Fibroblast of the aortic adventitia (primary cell): ENCODE results near the gene NR3C1. TPM values are rescaled to one million over a fixed set of nuclear protein-coding genes. Genes with fewer than 3 reads are reported as not detected.

Source experiments
- DNase-seq: peaks from one replicate; pipeline ENCODE4 v3.0.0-alpha.2; 2010; ENCODE audit warnings: low read depth
- H3K4me3 ChIP-seq: 2 replicates; pipeline ENCODE4 v1.5.1; 2011; ENCODE audit warnings: low read depth, mild to moderate bottlenecking, control low read depth, low read length, moderate library complexity
- CTCF ChIP-seq: IDR thresholded peaks from 2 replicates; pipeline ENCODE4 v1.5.1; 2011; ENCODE audit warnings: mild to moderate bottlenecking, low read length, control low read depth, inconsistent platforms; ENCODE audit not compliant: insufficient read depth
- total RNA-seq: library from RNA; depleted of rRNA; stranded (reverse); fragments of >200 nt; gene quantifications from 2 replicates; pipeline ENCODE4 v1.2.3, GENCODE V29; 2012; ENCODE audit warnings: low replicate concordance

Gene NR3C1
- total RNA-seq, 1 donor: 132 TPM

- no peak for TF ChIP-seq CTCF
- DNase-seq: no peak
- H3K4me3 ChIP-seq: no peak overlapping the region
Observed at GRCh38 chr5:143313298-143313852, 90.1 kb downstream of the NR3C1 start.

GRCh38 chr5:143312822-143313221, 90.7 kb downstream of the NR3C1 start:
- no peak for TF ChIP-seq CTCF
- no peak overlapping the region for H3K4me3 ChIP-seq
- DNase-seq: no peak

- no peak overlapping the region for H3K4me3 ChIP-seq
- no peak for TF ChIP-seq CTCF
- no peak for DNase-seq
Observed at GRCh38 chr5:143311955-143312354, 91.5 kb downstream of the NR3C1 start.

GRCh38 chr5:143311428-143311827, 92.1 kb downstream of the NR3C1 start:
- TF ChIP-seq CTCF: no peak
- peak; percentile 81 for DNase-seq
- no peak overlapping the region for H3K4me3 ChIP-seq

GRCh38 chr5:143309661-143310431, 93.6 kb downstream of the NR3C1 start:
- peak; percentile 58 for DNase-seq
- TF ChIP-seq CTCF: no peak
- no peak overlapping the region for H3K4me3 ChIP-seq

- no peak overlapping the region for H3K4me3 ChIP-seq
- TF ChIP-seq CTCF: no peak
- DNase-seq: peak; percentile 46
Observed at GRCh38 chr5:143308731-143309130, 94.8 kb downstream of the NR3C1 start.

GRCh38 chr5:143306040-143306439, 97.4 kb downstream of the NR3C1 start:
- TF ChIP-seq CTCF: no peak
- H3K4me3 ChIP-seq: no peak overlapping the region
- DNase-seq: no peak
